Panc1 (cell line): Measurements from ENCODE around the gene KRT35.
A peak's percentile ranks its signal among the peaks of the same experiment; 100 is the strongest.

Experiments used
- CTCF ChIP-seq: fragments of 450-650 bp; IDR thresholded peaks from 2 replicates; pipeline ENCODE4 v1.5.1; 2017; ENCODE audit warnings: mild to moderate bottlenecking
- POLR2AphosphoS5 ChIP-seq: IDR thresholded peaks from 2 replicates; pipeline ENCODE4 v1.6.1; 2012; ENCODE audit warnings: mild to moderate bottlenecking, low read depth, low read length, moderate library complexity
- SIN3A ChIP-seq: IDR thresholded peaks from 2 replicates; pipeline ENCODE4 v1.6.1; 2012; ENCODE audit warnings: low read depth, mild to moderate bottlenecking, low read length, moderate library complexity, borderline replicate concordance; ENCODE audit not compliant: insufficient read depth
- TCF7L2 ChIP-seq: IDR thresholded peaks from 2 replicates; pipeline ENCODE4 v1.6.1; 2011; ENCODE audit warnings: mild to moderate bottlenecking, low read depth, low read length, inconsistent platforms
- TF ChIP-seq, protein P1 (sequence below), 2 experiments: IDR thresholded peaks; 2 replicates each; pipeline ENCODE4 v1.6.1; 2011 to 2012; ENCODE audit warnings: low read depth in 2 of 2, control low read depth in 1 of 2, low read length in 1 of 2, mild to moderate bottlenecking in 1 of 2, moderate library complexity in 1 of 2; ENCODE audit not compliant: insufficient read depth in 1 of 2

GRCh38 chr17:41527063-41528023, 46.4 kb upstream of the KRT35 start:
- TF ChIP-seq, protein P1, sequence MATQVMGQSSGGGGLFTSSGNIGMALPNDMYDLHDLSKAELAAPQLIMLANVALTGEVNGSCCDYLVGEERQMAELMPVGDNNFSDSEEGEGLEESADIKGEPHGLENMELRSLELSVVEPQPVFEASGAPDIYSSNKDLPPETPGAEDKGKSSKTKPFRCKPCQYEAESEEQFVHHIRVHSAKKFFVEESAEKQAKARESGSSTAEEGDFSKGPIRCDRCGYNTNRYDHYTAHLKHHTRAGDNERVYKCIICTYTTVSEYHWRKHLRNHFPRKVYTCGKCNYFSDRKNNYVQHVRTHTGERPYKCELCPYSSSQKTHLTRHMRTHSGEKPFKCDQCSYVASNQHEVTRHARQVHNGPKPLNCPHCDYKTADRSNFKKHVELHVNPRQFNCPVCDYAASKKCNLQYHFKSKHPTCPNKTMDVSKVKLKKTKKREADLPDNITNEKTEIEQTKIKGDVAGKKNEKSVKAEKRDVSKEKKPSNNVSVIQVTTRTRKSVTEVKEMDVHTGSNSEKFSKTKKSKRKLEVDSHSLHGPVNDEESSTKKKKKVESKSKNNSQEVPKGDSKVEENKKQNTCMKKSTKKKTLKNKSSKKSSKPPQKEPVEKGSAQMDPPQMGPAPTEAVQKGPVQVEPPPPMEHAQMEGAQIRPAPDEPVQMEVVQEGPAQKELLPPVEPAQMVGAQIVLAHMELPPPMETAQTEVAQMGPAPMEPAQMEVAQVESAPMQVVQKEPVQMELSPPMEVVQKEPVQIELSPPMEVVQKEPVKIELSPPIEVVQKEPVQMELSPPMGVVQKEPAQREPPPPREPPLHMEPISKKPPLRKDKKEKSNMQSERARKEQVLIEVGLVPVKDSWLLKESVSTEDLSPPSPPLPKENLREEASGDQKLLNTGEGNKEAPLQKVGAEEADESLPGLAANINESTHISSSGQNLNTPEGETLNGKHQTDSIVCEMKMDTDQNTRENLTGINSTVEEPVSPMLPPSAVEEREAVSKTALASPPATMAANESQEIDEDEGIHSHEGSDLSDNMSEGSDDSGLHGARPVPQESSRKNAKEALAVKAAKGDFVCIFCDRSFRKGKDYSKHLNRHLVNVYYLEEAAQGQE (IDR thresholded peaks at IDR 0.05; ENCODE audit: insufficient read depth in 1 of 2, low read depth in 2 of 2, low read length in 1 of 2) = no peak
- no peak for TF ChIP-seq CTCF
- no peak for TF ChIP-seq POLR2AphosphoS5
- TF ChIP-seq TCF7L2 = no peak
- 0 out of 2 replicates have a peak, but pooled peaks have one; percentile 75 for TF ChIP-seq SIN3A
